Measurements from ENCODE around the gene RNU1-2.
"Not testable (repeated sequence)": the region's sequence is repeated elsewhere in the genome, so short reads cannot be mapped to it uniquely, and the experiment has no call there.

Gene RNU1-2

GRCh38 chr1:16888860-16889816, 6.6 kb upstream of the RNU1-2 start:
- peak; percentile 84 for DNase-seq

GRCh38 chr1:16890539-16891021, 5.2 kb upstream of the RNU1-2 start:
- DNase-seq = not testable (repeated sequence)

- not testable (repeated sequence) for DNase-seq
Observed at GRCh38 chr1:16891057-16891456, 4.7 kb upstream of the RNU1-2 start.

GRCh38 chr1:16892978-16893525, 2.7 kb upstream of the RNU1-2 start:
- not testable (repeated sequence) for DNase-seq

GRCh38 chr1:16893796-16894195, 2.0 kb upstream of the RNU1-2 start:
- DNase-seq = not testable (repeated sequence)

GRCh38 chr1:16894338-16894737, 1.4 kb upstream of the RNU1-2 start:
- DNase-seq = not testable (repeated sequence)

GRCh38 chr1:16895233-16895597, 565 bp upstream of the RNU1-2 start:
- DNase-seq = not testable (repeated sequence)

- peak; percentile 87 for DNase-seq
Observed at GRCh38 chr1:16896316-16897055, 706 bp downstream of the RNU1-2 start.

GRCh38 chr1:16897653-16898052, 1.9 kb downstream of the RNU1-2 start:
- not testable (repeated sequence) for DNase-seq

GRCh38 chr1:16898298-16898697, 2.5 kb downstream of the RNU1-2 start:
- not testable (repeated sequence) for DNase-seq

GRCh38 chr1:16899020-16899419, 3.2 kb downstream of the RNU1-2 start:
- DNase-seq = not testable (repeated sequence)

- no peak for DNase-seq
Observed at GRCh38 chr1:16900751-16901150, 5.0 kb downstream of the RNU1-2 start.

- not testable (repeated sequence) for DNase-seq
Observed at GRCh38 chr1:16901371-16901770, 5.6 kb downstream of the RNU1-2 start.

GRCh38 chr1:16903054-16903453, 7.3 kb downstream of the RNU1-2 start:
- no peak for DNase-seq

- no peak for DNase-seq
Observed at GRCh38 chr1:16903458-16903796, 7.6 kb downstream of the RNU1-2 start.

GRCh38 chr1:16904560-16905109, 8.9 kb downstream of the RNU1-2 start:
- peak; percentile 99 for DNase-seq

GRCh38 chr1:16905110-16905867, 9.5 kb downstream of the RNU1-2 start:
- peak; percentile 70 for DNase-seq

- peak; percentile 59 for DNase-seq
Observed at GRCh38 chr1:16905868-16906702, 10.3 kb downstream of the RNU1-2 start.

- DNase-seq = no peak
Observed at GRCh38 chr1:16906873-16907272, 11.1 kb downstream of the RNU1-2 start.

- DNase-seq = no peak
Observed at GRCh38 chr1:16907870-16908758, 12.3 kb downstream of the RNU1-2 start.
